HG03460 (cell line): ENCODE data around the gene ILDR2.
A peak's percentile ranks its signal among the peaks of the same experiment; 100 is the strongest.
"Not testable (repeated sequence)": the region's sequence is repeated elsewhere in the genome, so short reads cannot be mapped to it uniquely, and the experiment has no call there.

Experiments
- ATAC-seq: cut with Tn5 transposase; IDR thresholded peaks from one replicate; pipeline ENCODE4 v1.9.1; 2021; ENCODE audit not compliant: unreplicated experiment

The ILDR2 gene

DNA sequence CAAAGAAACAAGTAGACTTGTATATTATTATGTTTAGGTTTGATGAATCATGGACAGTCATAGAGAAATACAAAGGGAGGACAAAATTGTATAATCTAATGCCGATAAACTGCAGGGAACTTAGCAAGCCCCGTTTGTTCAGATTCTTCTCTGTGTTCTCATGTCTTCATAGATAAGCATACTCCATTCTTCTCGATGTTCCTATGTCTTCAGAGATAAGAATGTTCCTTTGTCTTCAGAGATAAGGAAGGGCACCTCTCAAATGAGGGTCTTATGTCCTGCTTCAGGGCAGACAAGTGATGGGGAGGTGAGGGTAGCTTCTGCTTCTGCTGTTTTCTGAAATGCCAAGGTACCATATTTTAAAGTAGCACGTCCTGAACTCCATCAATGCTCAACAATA lies 79.6 kb downstream of the ILDR2 start:
- ATAC-seq: no peak

DNA sequence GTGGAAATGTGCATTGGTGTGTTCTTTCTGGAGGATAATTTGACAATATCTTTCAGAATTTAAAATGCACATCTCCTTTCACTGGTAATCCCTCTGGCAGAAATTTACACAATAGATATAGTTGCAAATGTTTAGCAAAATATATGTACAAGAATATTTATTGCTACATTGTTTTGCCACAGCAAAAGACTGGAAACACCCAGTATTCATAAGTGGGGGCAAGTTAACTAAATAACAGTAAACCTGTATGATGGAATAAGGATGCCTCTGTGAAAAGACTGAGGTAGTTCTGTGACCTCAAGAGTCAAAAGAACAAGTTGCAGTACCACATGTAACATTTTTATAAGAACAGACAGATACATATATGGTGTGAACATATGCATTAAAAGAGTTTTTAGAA lies 85.6 kb downstream of the ILDR2 start:
- ATAC-seq: no peak

DNA sequence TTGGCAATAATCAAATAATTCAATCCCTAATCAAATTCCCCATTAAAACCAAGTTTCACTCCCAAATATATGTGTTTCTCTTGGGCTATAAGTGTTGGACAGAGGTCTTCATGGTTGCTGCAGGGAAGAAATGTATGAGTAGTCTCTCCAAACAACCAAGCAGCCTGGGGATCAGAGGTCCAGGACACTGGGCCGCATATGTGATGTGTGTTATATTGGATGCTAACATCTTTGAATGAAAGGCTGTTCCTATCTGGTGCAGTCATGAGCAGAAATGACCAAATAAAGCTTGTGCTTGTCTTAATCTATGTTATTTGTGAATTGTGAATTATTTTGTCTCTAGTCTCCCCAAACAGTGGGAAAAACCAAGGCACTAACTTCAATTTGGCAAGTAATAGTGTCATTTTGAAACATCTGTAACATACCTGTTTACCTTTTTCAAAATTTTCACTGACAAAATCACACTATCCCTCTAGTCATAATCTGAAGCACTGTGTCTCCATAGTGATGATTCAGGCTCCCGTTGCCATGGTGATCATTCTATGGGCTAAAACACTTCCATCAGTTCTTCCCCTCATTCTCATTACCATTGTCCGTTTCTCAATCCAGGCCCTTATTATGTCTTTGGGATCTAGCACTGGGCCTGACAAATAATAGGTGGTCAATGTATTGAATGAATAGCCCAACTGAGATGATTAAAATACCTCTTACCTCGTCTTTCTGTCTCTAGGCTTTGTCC lies 86.8 kb downstream of the ILDR2 start:
- no peak for ATAC-seq

DNA sequence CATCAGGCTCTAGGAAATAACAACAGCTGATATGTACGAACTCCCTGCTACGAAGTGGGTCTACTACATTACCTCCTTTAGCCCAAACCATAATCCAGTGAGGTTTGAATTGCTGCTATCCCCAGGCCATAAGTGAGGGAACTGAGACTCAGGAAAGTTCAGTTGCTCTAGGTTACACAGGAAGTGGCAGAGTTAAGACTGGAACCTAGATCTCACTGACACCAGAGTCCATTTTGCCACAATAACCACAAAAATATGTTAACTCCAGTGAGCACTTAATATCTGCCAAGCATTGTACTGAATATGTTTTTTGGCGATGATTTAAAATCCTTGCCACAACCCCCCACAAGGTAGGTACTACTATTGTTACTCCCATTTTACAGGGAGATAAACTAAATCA lies 90.4 kb downstream of the ILDR2 start:
- ATAC-seq: no peak

DNA sequence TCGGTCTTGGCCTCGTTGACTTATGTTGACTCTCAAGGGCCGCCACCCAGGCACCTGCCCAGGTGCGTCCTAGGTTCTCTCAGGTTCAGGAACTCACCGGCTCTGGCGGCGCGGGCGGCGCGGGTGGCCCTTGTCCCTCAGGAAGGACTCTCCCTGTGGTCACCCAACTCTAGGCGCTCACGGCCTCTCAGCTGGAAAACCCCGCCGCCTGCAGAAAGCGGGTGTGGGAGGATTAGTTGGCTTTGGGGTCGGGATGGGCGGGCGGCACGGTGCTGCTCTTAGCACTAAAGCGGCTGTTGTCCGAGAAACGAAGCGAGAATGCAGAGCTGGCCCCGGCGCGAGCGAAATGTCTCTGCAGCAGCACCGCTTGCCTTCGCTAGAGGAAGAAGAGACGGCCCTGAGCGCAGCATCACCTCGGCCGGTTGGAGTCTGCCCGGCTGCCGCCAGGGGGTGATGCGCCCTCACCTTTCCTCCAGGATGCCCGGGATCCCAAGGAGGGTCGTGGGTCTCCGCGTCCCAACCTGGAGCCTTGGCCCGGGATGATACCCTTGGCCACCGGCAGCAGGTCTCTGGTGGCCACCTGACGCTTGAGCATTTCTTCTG lies 91.2 kb downstream of the ILDR2 start:
- ATAC-seq: peak; percentile 65

DNA sequence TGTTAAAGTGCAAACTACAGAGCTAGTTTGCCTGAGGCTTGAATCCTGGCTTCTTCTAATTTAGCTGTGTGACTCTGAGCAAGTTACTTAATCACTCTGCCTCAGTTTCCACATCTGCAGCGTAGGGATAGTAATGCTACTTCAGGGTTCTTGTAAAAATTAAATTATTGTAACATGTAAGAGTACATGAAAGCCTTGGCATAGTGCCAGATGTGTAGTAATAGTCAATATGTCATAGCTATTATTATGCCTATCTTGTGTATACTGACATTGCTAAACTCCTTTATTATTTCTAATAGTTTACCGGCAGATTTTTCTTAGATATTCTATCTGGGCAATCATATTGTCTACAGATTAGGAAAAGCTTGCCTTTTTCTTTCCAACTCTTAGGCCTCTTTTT lies 92.4 kb downstream of the ILDR2 start:
- ATAC-seq: no peak

DNA sequence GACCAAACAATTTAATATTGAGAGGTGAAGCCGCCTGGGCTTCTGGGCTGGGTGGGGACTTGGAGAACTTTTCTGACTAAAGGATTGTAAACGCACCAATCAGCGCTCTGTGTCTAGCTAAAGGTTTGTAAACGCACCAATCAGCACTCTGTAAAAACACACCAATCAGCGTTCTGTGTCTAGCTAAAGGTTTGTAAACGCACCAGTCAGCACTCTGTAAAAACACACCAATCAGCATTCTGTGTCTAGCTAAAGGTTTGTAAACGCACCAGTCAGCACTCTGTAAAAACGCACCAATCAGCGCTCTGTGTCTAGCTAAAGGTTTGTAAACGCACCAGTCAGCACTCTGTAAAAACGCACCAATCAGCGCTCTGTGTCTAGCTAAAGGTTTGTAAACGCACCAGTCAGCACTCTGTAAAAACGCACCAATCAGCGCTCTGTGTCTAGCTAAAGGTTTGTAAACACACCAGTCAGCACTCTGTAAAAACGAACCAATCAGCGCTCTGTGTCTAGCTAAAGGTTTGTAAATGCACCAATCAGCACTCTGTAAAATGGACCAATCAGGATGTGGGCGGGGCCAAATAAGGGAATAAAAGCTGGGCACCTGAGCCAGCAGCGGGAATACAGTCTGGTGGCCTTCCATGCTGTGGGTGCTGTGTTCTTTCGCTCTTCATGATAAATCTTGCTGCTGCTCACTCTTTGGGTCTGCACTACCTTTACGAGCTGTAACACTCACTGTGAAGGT lies 97.0 kb downstream of the ILDR2 start:
- ATAC-seq: not testable (repeated sequence)

DNA sequence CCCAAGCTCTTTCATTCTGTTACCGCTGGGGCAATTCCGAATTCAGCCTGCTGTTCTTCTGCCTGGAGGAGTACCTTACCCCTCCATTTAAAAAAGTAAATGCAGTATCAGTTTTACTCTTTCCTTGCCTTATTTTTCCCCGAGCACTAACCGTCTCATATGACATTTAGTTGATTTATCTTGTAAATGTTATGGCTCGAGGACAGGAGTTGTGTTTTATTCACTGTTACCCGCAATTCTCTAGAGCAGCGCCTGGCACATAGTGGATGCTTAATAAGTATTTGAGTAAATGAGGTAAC lies 98.9 kb downstream of the ILDR2 start:
- ATAC-seq: peak; percentile 1

DNA sequence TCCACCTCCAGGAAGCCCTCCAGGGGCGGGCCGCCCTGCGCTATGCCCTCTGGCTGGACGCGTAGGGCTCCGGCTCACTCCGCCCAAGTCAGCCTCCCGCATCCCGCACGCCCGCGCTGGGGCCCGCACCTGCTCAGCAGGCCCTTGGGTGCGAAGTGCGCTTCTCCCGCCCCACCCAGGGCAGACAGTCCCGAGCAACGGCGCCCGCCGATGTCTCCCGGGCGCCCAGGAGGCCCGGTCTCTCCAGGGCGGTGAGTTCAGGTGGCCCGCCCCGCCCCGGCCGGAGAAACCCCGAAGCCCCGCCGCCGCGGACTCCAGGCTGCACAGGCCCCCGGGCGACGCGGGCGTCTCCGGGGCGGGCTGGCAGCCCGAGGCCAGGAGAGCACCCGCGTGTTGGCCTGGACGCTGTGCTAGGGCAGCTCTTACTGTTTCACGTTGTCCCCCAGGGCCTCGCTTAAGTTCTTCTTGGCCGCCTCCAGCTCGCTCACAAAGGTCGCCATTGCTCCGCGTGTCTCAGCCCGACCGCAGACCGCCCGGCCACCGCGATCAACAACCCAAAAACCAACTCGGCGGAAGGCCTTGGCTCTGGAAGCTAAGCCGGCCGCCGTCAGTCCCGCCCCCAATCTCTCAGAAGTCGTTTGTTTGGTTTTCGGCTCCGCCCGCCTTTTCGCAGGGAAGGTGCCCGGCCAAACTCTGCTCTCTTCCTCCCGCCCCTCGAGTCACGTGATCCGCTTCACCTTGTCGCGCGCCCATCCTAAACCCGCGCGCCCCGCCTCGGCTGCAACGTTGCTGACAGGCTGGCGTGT lies 99.4 kb downstream of the ILDR2 start, which contains the start of gene TADA1:
TSS of gene TADA1 (minus strand) at position 531 of the 806 bp plus-strand sequence. CDS start at position 500, 31 bp downstream.
- peak; percentile 89 for ATAC-seq

DNA sequence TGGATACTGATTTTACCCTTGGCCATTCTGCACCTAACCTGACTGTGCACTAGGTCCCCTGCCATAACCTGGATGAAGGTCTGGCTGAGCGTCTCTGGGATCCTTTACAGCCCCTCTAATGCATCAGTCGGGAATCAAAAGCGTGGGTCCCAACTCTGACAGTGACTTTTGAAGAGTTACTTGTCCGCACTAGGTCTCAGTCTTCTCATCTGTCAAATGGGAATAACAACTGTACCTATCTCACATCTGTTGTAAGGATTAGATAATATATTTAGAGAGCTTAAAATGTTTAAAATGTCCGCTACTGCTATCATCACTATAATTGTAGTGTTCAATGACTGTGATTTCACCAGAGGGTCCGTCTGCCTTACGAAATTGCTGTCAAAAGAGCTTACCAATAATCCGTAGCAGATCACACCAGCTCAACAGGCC lies 100.0 kb downstream of the ILDR2 start:
- ATAC-seq: no peak

DNA sequence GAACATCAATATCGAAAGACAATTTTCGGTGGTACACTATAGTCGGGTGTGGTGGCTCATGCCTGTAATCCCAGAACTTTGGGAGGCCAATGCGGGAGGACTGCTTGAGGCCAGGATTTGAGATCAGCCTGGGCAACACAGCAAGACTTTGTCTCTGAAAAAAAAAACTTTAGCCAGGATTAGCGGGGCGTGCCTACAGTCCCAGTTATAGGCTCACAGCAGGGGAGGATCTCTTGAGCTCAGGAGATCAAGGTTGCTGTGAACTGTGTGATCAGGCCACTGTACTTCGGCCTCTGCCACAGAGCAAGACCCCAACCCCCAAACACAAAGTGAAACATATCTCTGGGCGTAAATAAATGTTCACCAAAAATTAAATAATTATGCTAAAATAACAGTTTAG lies 100.9 kb downstream of the ILDR2 start:
- no peak for ATAC-seq

DNA sequence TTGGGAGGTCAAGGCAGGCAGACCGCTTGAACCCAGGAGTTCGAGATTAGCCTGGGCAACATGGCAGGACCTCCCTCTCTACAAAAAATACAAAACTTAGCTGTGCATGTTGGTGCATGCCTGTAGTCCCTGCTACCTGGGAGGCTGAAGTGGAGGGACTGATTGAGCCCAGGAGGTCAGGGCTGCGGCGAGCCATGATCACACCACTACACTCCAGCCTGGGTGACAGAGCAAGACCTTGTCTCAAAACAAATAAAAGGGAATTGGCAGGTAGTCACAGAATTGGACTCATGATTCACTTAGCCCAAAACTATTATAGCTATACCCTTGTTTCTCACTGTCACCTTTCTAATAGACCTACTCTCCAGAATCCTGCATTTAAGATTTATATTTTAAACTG lies 104.8 kb downstream of the ILDR2 start:
- ATAC-seq: no peak

DNA sequence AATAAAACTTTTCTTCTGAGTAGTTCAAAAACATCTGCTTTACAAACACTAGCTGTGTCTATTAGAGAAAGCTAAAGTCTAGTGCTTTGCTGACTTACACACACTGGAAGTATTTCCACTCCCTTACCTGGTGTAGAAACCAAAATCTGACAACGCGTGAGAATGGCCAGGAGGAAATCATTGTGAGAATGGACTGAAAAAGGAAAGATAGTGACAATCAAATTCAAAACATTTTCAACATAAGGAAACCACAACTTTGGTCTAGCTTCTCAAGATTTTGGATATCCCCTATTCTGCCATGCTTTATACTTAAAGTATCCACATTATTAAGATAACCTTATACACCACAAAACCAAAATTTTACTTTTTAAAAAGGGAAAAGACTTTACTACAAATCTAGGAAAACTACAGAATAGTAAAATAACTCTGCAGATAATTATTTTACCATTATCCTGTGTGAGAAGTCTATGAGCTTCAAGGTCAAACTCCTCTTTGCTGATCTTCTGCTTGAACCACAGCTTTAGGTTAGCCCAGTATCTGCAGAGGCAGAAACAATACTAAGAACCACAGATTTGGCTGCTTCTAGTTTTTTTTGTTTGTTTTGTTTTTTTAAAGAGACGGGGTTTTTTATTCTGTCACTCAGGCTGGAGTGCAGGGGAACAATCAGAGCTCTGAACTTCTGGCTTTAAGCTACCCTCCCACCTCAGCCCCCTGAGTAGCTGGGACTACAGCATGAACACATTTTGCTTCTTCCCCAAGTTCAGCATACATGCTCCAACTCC lies 105.8 kb downstream of the ILDR2 start:
- no peak for ATAC-seq

DNA sequence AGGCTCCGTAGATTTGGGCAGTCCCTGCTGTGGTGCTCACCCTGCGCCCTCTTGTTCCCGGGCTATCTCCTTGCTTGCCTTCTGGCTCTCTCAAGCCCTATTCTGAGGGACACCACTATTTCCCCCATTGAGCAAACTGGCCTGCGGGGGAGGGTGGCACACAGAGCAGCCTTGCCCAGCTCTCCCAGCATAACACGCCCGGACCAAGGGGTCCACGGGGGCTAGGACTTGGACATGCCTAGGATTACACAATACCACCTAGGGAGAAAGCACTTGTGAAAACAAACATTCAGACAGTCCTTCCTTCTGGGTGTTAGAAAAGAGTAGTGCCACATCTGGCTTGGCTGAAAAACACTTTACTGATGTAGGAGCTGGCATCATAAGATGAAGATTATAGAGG lies 106.7 kb downstream of the ILDR2 start:
- ATAC-seq: no peak

DNA sequence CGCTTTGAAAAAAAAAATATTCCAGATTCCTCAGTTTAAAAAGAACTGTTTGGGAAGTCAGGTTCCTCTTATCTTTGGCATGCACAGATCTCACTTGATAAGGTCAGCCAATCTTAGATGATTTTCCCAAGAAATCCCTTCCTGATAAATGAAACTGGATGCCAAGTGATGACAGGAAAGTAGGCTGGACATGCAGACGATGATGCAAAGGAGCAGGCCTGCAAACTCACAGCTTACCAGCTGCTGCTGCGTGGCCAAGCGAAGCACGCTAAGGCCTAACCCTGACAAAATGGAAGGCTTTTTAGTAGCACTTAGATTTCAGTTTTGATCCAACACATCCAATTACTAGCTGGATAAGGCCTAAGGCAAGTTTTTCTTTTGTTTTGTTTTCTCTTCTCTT lies 109.4 kb downstream of the ILDR2 start:
- ATAC-seq: no peak

DNA sequence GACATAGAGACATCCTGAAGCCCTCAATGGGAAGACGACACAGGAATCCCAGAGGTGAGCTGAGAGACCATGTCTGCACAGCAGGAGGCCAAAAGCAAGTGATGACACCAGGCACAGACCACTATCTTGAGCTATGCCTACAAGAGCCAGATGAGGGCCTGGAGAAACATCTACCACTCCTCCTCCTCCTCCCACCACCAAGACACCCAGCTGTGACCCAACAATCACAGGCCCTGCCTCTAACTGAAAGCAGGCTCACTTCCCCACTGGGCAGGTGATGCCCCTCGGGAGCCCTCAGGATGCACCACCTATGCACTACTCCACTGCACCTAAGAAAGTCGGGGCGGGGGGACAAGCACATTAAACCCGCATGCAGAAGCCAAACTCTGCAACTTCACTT lies 115.7 kb downstream of the ILDR2 start:
- peak; percentile 47 for ATAC-seq

DNA sequence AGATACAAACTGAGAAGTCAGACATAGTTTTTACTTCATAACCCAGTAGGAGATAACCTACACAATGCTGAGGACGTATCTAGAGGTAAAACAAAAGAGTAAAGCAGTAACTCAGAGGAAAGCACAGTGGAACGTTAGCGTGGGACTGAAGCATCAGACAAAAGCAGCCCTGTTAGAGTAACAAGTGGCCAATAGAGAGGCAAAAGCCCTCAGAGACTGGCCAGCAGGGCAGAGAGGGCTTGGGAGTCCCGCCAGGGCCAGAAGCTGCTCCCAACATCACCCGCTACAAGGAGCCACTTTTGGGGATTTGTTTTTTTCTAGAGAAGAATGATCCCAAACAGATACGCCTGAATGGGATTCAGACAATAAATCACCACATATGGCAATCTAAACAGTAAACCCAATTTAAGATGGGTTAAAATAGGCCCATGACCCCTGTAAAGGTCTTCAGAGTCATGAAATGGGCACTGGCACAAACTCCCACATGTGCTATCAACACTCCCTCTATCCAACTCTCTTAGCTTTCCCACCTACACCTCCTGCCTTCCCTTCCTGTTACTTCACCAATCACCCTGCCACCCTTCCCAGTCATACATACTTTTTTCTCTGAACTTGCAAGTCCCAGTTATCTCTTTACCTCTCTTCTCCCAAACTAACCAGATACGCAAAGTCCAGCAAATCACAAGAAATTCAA lies 116.5 kb downstream of the ILDR2 start:
- no peak for ATAC-seq
